OCI-LY7 (cell line): ENCODE results near the gene ACOXL. TPM values are rescaled to one million over a fixed set of nuclear protein-coding genes. Genes with fewer than 3 reads are reported as not detected.

Source experiments
- BruUV-seq: library from RNA; stranded (reverse); fragments of 400-500 nt; replicated peaks from 2 replicates; lab custom pipeline; 2021; lab: Mats Ljungman, UMichigan
- CTCF ChIA-PET: fragments of 300-600 bp; sonication (Branson Sonifier 250); formaldehyde crosslinking; loops from one replicate; lab custom pipeline; 2022; ENCODE audit warnings: antibody characterized with exemption; ENCODE audit not compliant: unreplicated experiment; lab: Charles Lee
- POLR2A ChIA-PET: fragments of 300-600 bp; sonication (Branson Sonifier 250); formaldehyde crosslinking; loops from one replicate; lab custom pipeline; 2022; ENCODE audit warnings: antibody characterized with exemption; lab: Charles Lee
- DNase-seq: peaks from one replicate; pipeline ENCODE4 v3.0.0-alpha.2; 2015; ENCODE audit warnings: low spot score
- H2AFZ ChIP-seq: fragments of 200-600 bp; sonication (generic), shearing (Covaris generic); 2 replicates; pipeline ENCODE4 v1.6.1; 2014; ENCODE audit warnings: mild to moderate bottlenecking, antibody characterized with exemption, low read length, moderate library complexity
- H3K27ac ChIP-seq: fragments of 200-600 bp; sonication (generic); 2 replicates; pipeline ENCODE4 v1.5.1; 2014; ENCODE audit warnings: mixed run types, low read depth, mild to moderate bottlenecking, moderate library complexity, low read length, inconsistent platforms; ENCODE audit not compliant: poor library complexity, severe bottlenecking
- H3K36me3 ChIP-seq: fragments of 200-600 bp; sonication (generic); 2 replicates; pipeline ENCODE4 v1.6.1; 2014; ENCODE audit warnings: mild to moderate bottlenecking, antibody characterized with exemption, low read length, moderate library complexity, mixed read lengths; ENCODE audit not compliant: insufficient read depth
- H3K4me1 ChIP-seq: fragments of 200-600 bp; sonication (generic); 2 replicates; pipeline ENCODE4 v1.5.1; 2014; ENCODE audit warnings: mild to moderate bottlenecking, low read length; ENCODE audit not compliant: insufficient read depth, poor library complexity, severe bottlenecking
- H3K4me2 ChIP-seq: fragments of 200-600 bp; sonication (generic); 2 replicates; pipeline ENCODE4 v1.6.1; 2014; ENCODE audit warnings: mild to moderate bottlenecking, low read length
- H3K4me3 ChIP-seq: fragments of 200-600 bp; sonication (generic); 2 replicates; pipeline ENCODE4 v1.5.1; 2014; ENCODE audit warnings: mild to moderate bottlenecking, low read depth, low read length; ENCODE audit not compliant: poor library complexity, severe bottlenecking
- H3K79me2 ChIP-seq: fragments of 200-600 bp; sonication (generic); 2 replicates; pipeline ENCODE4 v1.6.1; 2016; ENCODE audit warnings: low read depth, mild to moderate bottlenecking, low read length, moderate library complexity, mixed read lengths; ENCODE audit not compliant: insufficient read depth
- H3K9me2 ChIP-seq: fragments of 200-600 bp; sonication (generic); 2 replicates; pipeline ENCODE4 v1.6.1; 2016; ENCODE audit warnings: mild to moderate bottlenecking, low read length, mixed read lengths; ENCODE audit not compliant: insufficient read depth
- H3K9me3 ChIP-seq: fragments of 200-600 bp; sonication (generic); 2 replicates; pipeline ENCODE4 v1.6.1; 2014; ENCODE audit warnings: mild to moderate bottlenecking, mixed run types, low read length, mixed read lengths
- H4K20me1 ChIP-seq: fragments of 200-600 bp; sonication (generic); 2 replicates; pipeline ENCODE4 v1.6.1; 2014; ENCODE audit warnings: mild to moderate bottlenecking, antibody characterized with exemption, low read length, moderate library complexity, mixed read lengths; ENCODE audit not compliant: insufficient read depth
- CTCF ChIP-seq: fragments of 200-600 bp; sonication (generic); conservative IDR thresholded peaks from 2 replicates; pipeline ENCODE4 v1.5.1; 2014; ENCODE audit warnings: mild to moderate bottlenecking, antibody characterized with exemption, low read length, moderate library complexity, mixed read lengths
- EZH2phosphoT487 ChIP-seq: fragments of 200-600 bp; sonication (generic); IDR thresholded peaks from 2 replicates; pipeline ENCODE4 v1.6.1; 2018; ENCODE audit warnings: low read depth, borderline replicate concordance, mild to moderate bottlenecking, mixed run types, antibody characterized with exemption, low read length, moderate library complexity, mixed read lengths
- intact Hi-C: fragments of 100-400 bp; cut with micrococcal nuclease; formaldehyde crosslinking; loops from one replicate; pipeline ENCODE4 v1.10.0; 2022; ENCODE audit not compliant: unreplicated experiment
- total RNA-seq, 2 experiments: library from RNA; depleted of rRNA in 1 of 2; stranded (reverse); fragments of >200 nt in 1 of 2; shearing (Covaris generic) in 1 of 2; gene quantifications; 2 replicates each; pipeline ENCODE4 v1.2.3, GENCODE V29; 2014 to 2022

The ACOXL gene
- total RNA-seq, 2 experiments from 2014 or later: 1.4 TPM; not detected in 1

DNA sequence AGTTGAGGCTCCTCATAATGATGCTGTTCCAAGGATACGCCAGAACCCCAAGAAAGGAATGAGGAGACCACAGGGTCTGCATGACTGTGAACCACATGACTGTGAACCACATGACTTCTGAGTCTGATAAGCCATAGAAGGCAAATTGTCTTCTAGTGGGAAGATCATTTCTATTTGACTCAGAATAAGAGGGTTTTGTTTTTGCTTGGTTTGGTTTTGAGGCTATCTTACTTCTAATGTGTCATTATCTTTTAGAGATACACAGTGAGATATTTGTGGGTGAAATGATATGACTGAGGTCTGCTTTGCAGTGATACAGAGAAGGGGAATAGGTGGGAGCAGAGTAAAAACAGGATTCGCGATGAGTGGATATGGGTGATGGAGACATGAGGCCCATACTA, 359.4 kb downstream of the ACOXL start:
- H3K27ac ChIP-seq: no peak overlapping the region
- H2AFZ ChIP-seq: peak overlapping the region; percentile 20; the same call in 1 of the 2 replicates
- H3K9me3 ChIP-seq: no peaks in the 10 kb centered on the region
- no peak for DNase-seq
- no TSS peak for BruUV-seq
- H3K9me2 ChIP-seq: no peaks in the 10 kb centered on the region
- H3K4me2 ChIP-seq: no peak overlapping the region
- no peaks in the 10 kb centered on the region for H3K4me1 ChIP-seq
- no peak overlapping the region for H3K4me3 ChIP-seq
- POLR2A ChIA-PET: no interaction called here
- H3K36me3 ChIP-seq: no peaks in the 10 kb centered on the region
- no peaks in the 10 kb centered on the region for H3K79me2 ChIP-seq
- TF ChIP-seq CTCF (no peak), EZH2phosphoT487 (no peak)
- intact Hi-C loops: no loop called here
- CTCF ChIA-PET: no interaction called here
- no peaks in the 10 kb centered on the region for H4K20me1 ChIP-seq

DNA sequence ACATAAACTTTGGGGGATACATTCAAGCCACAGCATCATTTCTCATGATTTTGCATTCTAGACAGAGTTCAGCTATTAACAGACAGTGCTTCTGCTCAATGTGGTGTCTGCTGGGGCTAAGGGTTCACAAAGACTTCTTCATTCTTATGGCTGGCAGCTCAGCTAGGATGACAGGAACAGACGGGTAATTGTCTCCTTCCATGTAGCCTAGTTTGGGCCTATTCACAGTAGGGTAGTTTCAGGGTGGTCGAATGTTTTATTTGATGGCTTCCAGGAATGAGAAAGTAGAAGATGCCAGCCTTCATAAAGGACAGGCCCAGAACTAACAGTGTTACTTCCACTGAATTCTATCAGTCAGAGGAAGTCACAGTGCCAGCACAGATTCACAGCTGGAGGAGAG, 362.3 kb downstream of the ACOXL start:
- no peak for DNase-seq
- H3K27ac ChIP-seq: no peak overlapping the region
- BruUV-seq: no TSS peak
- POLR2A ChIA-PET: no interaction called here
- no peak overlapping the region for H3K4me2 ChIP-seq
- H3K9me3 ChIP-seq: no peaks in the 10 kb centered on the region
- CTCF ChIA-PET: no interaction called here
- TF ChIP-seq EZH2phosphoT487 (no peak), CTCF (no peak)
- intact Hi-C loops: no loop called here
- no peaks in the 10 kb centered on the region for H3K79me2 ChIP-seq
- peaks cover 6% of the 10 kb centered on the region for H3K4me1 ChIP-seq
- no peaks in the 10 kb centered on the region for H3K9me2 ChIP-seq
- H2AFZ ChIP-seq: no peak overlapping the region
- H4K20me1 ChIP-seq: no peaks in the 10 kb centered on the region
- H3K4me3 ChIP-seq: no peak overlapping the region
- H3K36me3 ChIP-seq: no peaks in the 10 kb centered on the region

DNA sequence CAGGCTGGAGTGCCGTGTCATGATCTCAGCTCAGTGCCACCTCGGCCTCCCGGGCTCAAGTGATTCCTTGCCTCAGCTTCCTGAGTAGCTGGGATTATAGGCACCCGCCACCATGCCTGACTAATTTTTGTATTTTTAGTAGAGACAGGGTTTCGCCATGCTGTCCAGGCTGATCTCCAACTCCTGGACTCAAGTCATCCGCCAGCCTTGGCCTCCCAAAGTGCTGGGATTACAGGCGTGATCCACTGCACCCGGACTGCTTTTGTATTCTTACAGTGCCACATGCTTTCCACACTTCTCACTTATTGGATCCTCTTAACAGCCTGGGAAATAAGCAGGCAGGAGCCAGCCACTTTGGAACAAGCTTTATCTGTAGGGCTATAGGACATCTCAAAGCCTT, 363.1 kb downstream of the ACOXL start:
- ChIA-PET CTCF (no interaction called here), POLR2A (interaction anchor here (0.7 to 1.4 kb wide), 2 partner anchors 11 to 25 kb away, joined by 3 to 5 read pairs; partner anchors contain the start of gene BCL2L11)
- BruUV-seq: no TSS peak

More for the DNA sequence above, 363.1 kb downstream of the ACOXL start:
- no peak overlapping the region for H2AFZ ChIP-seq
- no peaks in the 10 kb centered on the region for H3K36me3 ChIP-seq
- H3K9me2 ChIP-seq: no peaks in the 10 kb centered on the region
- H3K4me1 ChIP-seq: peaks cover 14% of the 10 kb centered on the region
- H4K20me1 ChIP-seq: no peaks in the 10 kb centered on the region
- intact Hi-C loops: no loop called here
- H3K27ac ChIP-seq: no peak overlapping the region
- no peak for DNase-seq
- H3K4me3 ChIP-seq: no peak overlapping the region
- H3K4me2 ChIP-seq: no peak overlapping the region
- no peaks in the 10 kb centered on the region for H3K79me2 ChIP-seq
- TF ChIP-seq CTCF (no peak), EZH2phosphoT487 (no peak)
- H3K9me3 ChIP-seq: no peaks in the 10 kb centered on the region
